Large intestine (tissue), 3 donors: Measurements from ENCODE around the gene RAB44. TPM values are rescaled to one million over a fixed set of nuclear protein-coding genes. Genes with fewer than 3 reads are reported as not detected.

Source experiments
- DNase-seq, 2 donors: peaks; one replicate each; pipeline versions ENCODE4 v3.0.0 to v3.0.0-alpha.2; 2013
- H3K27ac ChIP-seq: one replicate; pipeline ENCODE4 v1.5.1; 2013; ENCODE audit warnings: low read length
- H3K27me3 ChIP-seq: 2 replicates; pipeline ENCODE4 v1.6.1; 2013; ENCODE audit warnings: low read length; ENCODE audit not compliant: control insufficient read depth, insufficient read depth
- H3K36me3 ChIP-seq: 2 replicates; pipeline ENCODE4 v1.6.1; 2013; ENCODE audit warnings: low read length; ENCODE audit not compliant: control insufficient read depth, insufficient read depth
- H3K4me1 ChIP-seq: one replicate; pipeline ENCODE4 v1.6.1; 2013; ENCODE audit warnings: low read length; ENCODE audit not compliant: control insufficient read depth, insufficient read depth
- H3K4me3 ChIP-seq: one replicate; pipeline ENCODE4 v1.5.1; 2013; ENCODE audit warnings: low read length
- H3K9me3 ChIP-seq: one replicate; pipeline ENCODE4 v1.6.1; 2013; ENCODE audit warnings: mild to moderate bottlenecking, low read depth, low read length, moderate library complexity; ENCODE audit not compliant: control insufficient read depth
- WGBS: methylation state at CpG from one replicate; pipeline ENCODE4 v1.1.5; 2013; ENCODE audit warnings: low lambda C conversion rate; ENCODE audit not compliant: insufficient coverage; 5-methylcytosine and 5-hydroxymethylcytosine counted together
- polyA plus RNA-seq: library from polyadenylated mRNA; unstranded; fragments of 120-200 nt; gene quantifications from one replicate; pipeline ENCODE4 v1.2.1, GENCODE V29; 2013

The RAB44 gene
- polyA plus RNA-seq, 1 donor: 0.04 TPM

GRCh38 chr6:36752187-36752885 lies 54.7 kb downstream of the RAB44 start:
- peaks cover 7% of the 10 kb centered on the region for H3K9me3 ChIP-seq
- whole genome bisulfite sequencing: no CpG with 5 or more reads among the region's 6 CpGs
- peaks cover 19% of the 10 kb centered on the region for H3K4me1 ChIP-seq
- no peaks in the 10 kb centered on the region for H3K36me3 ChIP-seq
- no peak for DNase-seq
- H3K4me3 ChIP-seq: no peak overlapping the region
- no peak overlapping the region for H3K27ac ChIP-seq
- no peaks in the 10 kb centered on the region for H3K27me3 ChIP-seq

DNA sequence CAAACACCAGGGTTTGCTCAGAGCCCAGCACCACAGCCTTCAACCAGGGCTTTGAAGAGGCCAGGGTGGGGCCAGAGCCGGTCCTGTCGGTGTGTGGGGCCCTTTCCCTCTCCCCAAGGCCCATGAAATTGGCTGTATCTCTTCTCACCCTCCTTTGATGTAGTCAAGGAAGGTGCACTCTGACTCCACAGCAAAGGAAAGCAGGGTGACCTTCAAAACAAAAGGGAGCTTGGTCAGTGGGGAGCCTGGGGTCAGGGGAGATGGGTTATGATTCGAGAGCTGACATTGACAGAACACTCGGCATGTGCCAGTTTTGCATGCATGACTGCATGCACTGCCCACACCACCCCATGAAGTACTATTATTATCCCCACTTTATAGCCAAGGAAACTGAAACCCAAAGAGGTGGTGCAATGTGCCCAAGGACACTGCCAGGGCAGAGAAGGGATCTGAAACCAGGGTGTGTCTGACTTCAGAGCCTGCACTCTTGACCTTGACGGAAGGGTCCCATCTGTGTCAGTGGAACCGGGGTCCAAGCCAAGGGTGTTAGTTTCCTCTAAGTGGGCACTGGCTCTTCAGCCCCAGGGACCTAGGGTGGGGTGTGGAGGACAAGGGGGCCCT lies 55.4 kb downstream of the RAB44 start:
- DNase-seq: peak in 1 of 2 donors; percentile 66
- no peaks in the 10 kb centered on the region for H3K36me3 ChIP-seq
- H3K27ac ChIP-seq: peak overlapping the region; percentile 9

GRCh38 chr6:36753671-36754405 lies 56.2 kb downstream of the RAB44 start:
- no CpG with 5 or more reads among the region's 7 CpGs for WGBS
- H3K9me3 ChIP-seq: peaks cover 3% of the 10 kb centered on the region
- no peaks in the 10 kb centered on the region for H3K36me3 ChIP-seq
- no peak overlapping the region for H3K27ac ChIP-seq
- no peaks in the 10 kb centered on the region for H3K27me3 ChIP-seq
- DNase-seq: no peak
- H3K4me3 ChIP-seq: no peak overlapping the region
- peaks cover 19% of the 10 kb centered on the region for H3K4me1 ChIP-seq

More for the DNA sequence above, 55.4 kb downstream of the RAB44 start:
- no CpG with 5 or more reads among the region's 6 CpGs for WGBS
- Histone ChIP-seq H3K4me1 (peaks cover 19% of the 10 kb centered on the region), H3K4me3 (no peak overlapping the region), H3K27me3 (no peaks in the 10 kb centered on the region), H3K9me3 (peaks cover 7% of the 10 kb centered on the region)

DNA sequence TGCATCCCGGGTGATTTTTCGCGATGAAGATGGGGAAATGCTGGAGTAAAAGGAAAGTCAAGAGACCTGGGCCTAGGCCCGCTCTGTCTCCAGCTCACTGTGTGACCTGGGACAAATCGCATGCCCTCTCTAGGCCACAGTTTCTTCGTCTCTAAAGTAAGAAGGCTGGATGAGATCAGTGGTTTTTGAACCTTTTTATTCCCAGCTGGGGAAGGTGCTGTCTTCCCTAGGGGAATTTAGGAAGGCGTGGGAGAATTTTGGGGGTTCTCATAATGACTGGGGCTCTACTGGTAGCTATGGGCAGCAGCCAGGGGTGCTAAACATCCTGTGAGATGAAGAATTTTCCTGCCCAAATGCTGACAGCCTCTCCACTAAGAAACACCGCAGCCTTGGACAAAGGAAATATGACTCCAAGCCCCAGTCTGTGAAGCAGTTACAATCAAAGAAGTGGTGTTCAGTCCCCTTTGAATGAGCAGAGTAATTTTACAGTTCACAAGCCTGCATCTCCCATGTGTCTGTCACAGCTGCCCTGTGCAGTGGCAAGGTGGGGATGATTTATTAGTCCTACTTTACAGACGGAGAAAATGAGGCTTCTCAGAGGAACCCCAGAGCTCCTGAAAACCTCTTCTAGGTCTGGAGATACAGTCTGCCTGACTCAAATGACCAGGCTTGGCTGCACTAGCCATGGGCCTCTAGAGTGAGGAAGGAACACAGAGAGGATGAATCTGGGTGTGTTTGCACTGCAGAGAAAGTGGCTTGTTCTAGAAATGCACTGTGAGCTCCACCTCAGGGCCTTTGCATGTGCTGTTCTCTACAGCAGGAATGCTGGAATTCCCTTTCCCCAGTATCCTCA lies 57.2 kb downstream of the RAB44 start:
- WGBS: no CpG with 5 or more reads among the region's 9 CpGs
- Histone ChIP-seq H3K4me1 (peaks cover 19% of the 10 kb centered on the region), H3K4me3 (no peak overlapping the region), H3K27me3 (no peaks in the 10 kb centered on the region), H3K9me3 (no peaks in the 10 kb centered on the region), H3K36me3 (no peaks in the 10 kb centered on the region), H3K27ac (no peak overlapping the region)
- DNase-seq: no peak

GRCh38 chr6:36755435-36756348 lies 58.1 kb downstream of the RAB44 start:
- no peak for DNase-seq
- Histone ChIP-seq H3K27me3 (no peaks in the 10 kb centered on the region), H3K4me3 (no peak overlapping the region), H3K9me3 (no peaks in the 10 kb centered on the region), H3K4me1 (peaks cover 19% of the 10 kb centered on the region), H3K36me3 (no peaks in the 10 kb centered on the region), H3K27ac (no peak overlapping the region)
- WGBS: 40% methylated on average over 1 of the region's 19 CpGs

GRCh38 chr6:36756786-36757185 lies 59.2 kb downstream of the RAB44 start:
- DNase-seq: no peak
- Histone ChIP-seq H3K27ac (no peak overlapping the region), H3K9me3 (no peaks in the 10 kb centered on the region), H3K4me1 (peaks cover 17% of the 10 kb centered on the region), H3K27me3 (no peaks in the 10 kb centered on the region), H3K36me3 (no peaks in the 10 kb centered on the region), H3K4me3 (no peak overlapping the region)
- no CpG with 5 or more reads among the region's 8 CpGs for WGBS

DNA sequence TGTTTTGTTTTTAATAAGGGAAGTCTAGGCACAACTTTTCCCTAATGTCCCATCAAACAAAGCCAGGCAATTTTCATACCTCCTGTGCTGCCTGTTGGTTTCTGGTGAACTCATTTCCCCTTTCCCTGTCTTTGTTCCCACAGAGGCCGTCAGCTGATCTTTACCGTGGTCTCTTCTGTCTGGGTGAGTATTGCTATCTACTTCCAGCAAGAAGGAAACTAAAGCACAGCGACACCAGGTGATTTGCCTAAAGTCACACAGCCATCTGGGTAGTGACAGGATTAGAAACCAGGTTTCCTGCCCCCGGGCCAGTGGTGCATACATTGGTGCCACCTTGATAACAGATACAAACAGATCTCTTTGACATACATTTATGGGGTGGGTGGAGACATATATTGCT lies 59.6 kb downstream of the RAB44 start:
- Histone ChIP-seq H3K27ac (no peak overlapping the region), H3K4me3 (no peak overlapping the region), H3K9me3 (no peaks in the 10 kb centered on the region), H3K4me1 (peaks cover 13% of the 10 kb centered on the region), H3K36me3 (no peaks in the 10 kb centered on the region), H3K27me3 (no peaks in the 10 kb centered on the region)
- DNase-seq: no peak
- no CpG with 5 or more reads among the region's 4 CpGs for WGBS

- DNase-seq: no peak
- Histone ChIP-seq H3K4me3 (no peak overlapping the region), H3K36me3 (no peaks in the 10 kb centered on the region), H3K9me3 (no peaks in the 10 kb centered on the region), H3K4me1 (peaks cover 6% of the 10 kb centered on the region), H3K27me3 (no peaks in the 10 kb centered on the region), H3K27ac (no peak overlapping the region)
- 80% methylated on average over 1 of the region's 6 CpGs for WGBS
Measured at GRCh38 chr6:36757943-36758508, 60.4 kb downstream of the RAB44 start.

DNA sequence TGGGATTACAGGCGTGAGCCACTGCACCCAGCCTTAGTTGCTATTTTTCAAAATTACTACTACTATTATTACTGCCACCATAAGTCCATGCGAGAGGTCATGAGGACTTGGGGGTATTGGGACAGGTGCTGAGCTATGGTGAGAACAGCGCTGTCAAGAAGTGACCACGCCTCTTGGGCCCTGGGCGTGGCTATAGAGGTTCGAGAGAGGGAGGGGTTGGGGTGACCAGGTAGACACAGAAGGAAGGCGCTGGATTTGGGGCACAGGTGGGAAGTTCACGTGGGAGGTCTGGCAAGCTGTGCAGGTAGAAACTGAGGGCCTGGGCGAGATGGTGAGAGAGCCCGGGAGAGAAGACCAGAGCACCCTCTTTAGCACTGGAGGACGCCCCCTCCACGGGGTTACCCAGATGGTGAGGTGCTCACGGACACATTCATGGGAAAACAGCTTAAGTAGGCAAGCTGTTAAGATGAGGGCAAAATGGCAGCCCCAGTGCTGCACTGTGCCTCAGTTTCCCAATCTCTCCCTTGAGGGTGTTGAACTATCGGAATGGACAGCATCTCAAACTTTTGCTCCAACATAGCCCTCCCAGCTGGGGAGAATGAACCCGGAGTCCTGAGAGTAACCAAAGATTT lies 61.0 kb downstream of the RAB44 start:
- no peaks in the 10 kb centered on the region for H3K36me3 ChIP-seq
- H3K9me3 ChIP-seq: no peaks in the 10 kb centered on the region
- 33% methylated on average over 1 of the region's 15 CpGs for WGBS
- DNase-seq: no peak
- no peak overlapping the region for H3K27ac ChIP-seq
- no peaks in the 10 kb centered on the region for H3K27me3 ChIP-seq
- no peak overlapping the region for H3K4me3 ChIP-seq
- no peaks in the 10 kb centered on the region for H3K4me1 ChIP-seq
